ENCODE measurements around the gene ARHGAP45. TPM values are rescaled to one million over a fixed set of nuclear protein-coding genes. Genes with fewer than 3 reads are reported as not detected.

Gene ARHGAP45
- total RNA-seq, 1 experiment from 2014 or later = 45.3 TPM

- no TSS peak for BruUV-seq (replicated peaks)
- CTCF ChIA-PET = no interaction called here
- no peaks in the 10 kb centered on the region for H3K9me2 ChIP-seq (replicated peaks; ENCODE audit: low read length)
- no peaks in the 10 kb centered on the region for H3K9me3 ChIP-seq (ENCODE audit: low read length)
- intact Hi-C loops (cut with micrococcal nuclease) = no loop called here
- no peaks in the 10 kb centered on the region for H3K79me2 ChIP-seq (ENCODE audit: low read length)
- H3K9ac ChIP-seq (ENCODE audit: low read length) = no peak overlapping the region
- peak overlapping the region; percentile 95 for H3K4me2 ChIP-seq (ENCODE audit: low read length)
- ATAC-seq = no peak
- POLR2A ChIA-PET (ENCODE audit: unreplicated experiment) = interaction anchor here (0.6 kb wide), 1 partner anchor 134 kb away, joined by 16 read pairs; no protein-coding TSS in a partner anchor
- H3K36me3 ChIP-seq (ENCODE audit: low read depth, low read length) = no peaks in the 10 kb centered on the region; the same call in 1 of the 2 replicates
- peak overlapping the region; percentile 77 for H3K4me3 ChIP-seq (ENCODE audit: low read length)
- no peaks in the 10 kb centered on the region for H3F3A ChIP-seq (ENCODE audit: low read length, unreplicated experiment)
- peaks cover 16% of the 10 kb centered on the region; the same call in 1 of the 2 replicates for H3K4me1 ChIP-seq (ENCODE audit: insufficient read depth, low read length)
- H4K20me1 ChIP-seq (ENCODE audit: low read length) = no peaks in the 10 kb centered on the region
- TF ChIP-seq EZH2phosphoT487 (IDR thresholded peaks at IDR 0.05; ENCODE audit: borderline replicate concordance, low read length) = no peak
- TF ChIP-seq CTCF (conservative IDR thresholded peaks at IDR 0.05; ENCODE audit: low read depth, low read length) = no peak
- no peak for TF ChIP-seq EZH2 (IDR thresholded peaks at IDR 0.05; ENCODE audit: low read length, unreplicated experiment)
- no peak overlapping the region for H3K27ac ChIP-seq (ENCODE audit: low read length)
- no peak for DNase-seq
- no peaks in the 10 kb centered on the region for H3K27me3 ChIP-seq (ENCODE audit: low read length)
- peak overlapping the region; percentile 63 for H2AFZ ChIP-seq (ENCODE audit: low read length)
Observed at GRCh38 chr19:1038978-1039645, 27.9 kb upstream of the ARHGAP45 start.

GRCh38 chr19:1039646-1040475, 27.1 kb upstream of the ARHGAP45 start, which contains the start of gene ABCA7:
Gene ABCA7, plus strand, starts transcription at chr19:1040107. Its CDS starts 1,255 bp downstream, at chr19:1041362.
- peak within 1 kb of the TSS; percentile 63 for H2AFZ ChIP-seq (ENCODE audit: low read length)
- H3K9me2 ChIP-seq (replicated peaks; ENCODE audit: low read length) = no peaks in the 10 kb centered on the region
- no peaks in the 10 kb centered on the region for H3K27me3 ChIP-seq (ENCODE audit: low read length)
- peak within 1 kb of the TSS; percentile 71 for H3K9ac ChIP-seq (ENCODE audit: low read length)
- CTCF ChIA-PET = no interaction called here
- no peaks in the 10 kb centered on the region; the same call in 1 of the 2 replicates for H3K36me3 ChIP-seq (ENCODE audit: low read depth, low read length)
- peak within 1 kb of the TSS; percentile 77 for H3K4me3 ChIP-seq (ENCODE audit: low read length)
- peak; percentile 98 for DNase-seq
- H4K20me1 ChIP-seq (ENCODE audit: low read length) = no peaks in the 10 kb centered on the region
- H3K9me3 ChIP-seq (ENCODE audit: low read length) = no peaks in the 10 kb centered on the region
- intact Hi-C loops (cut with micrococcal nuclease) = no loop called here
- peak; percentile 83 for ATAC-seq
- H3K79me2 ChIP-seq (ENCODE audit: low read length) = no peaks in the 10 kb centered on the region
- peak within 1 kb of the TSS; percentile 95 for H3K4me2 ChIP-seq (ENCODE audit: low read length)
- no peaks in the 10 kb centered on the region for H3F3A ChIP-seq (ENCODE audit: low read length, unreplicated experiment)
- BruUV-seq (replicated peaks) = TSS peak; percentile 35
- POLR2A ChIA-PET (ENCODE audit: unreplicated experiment) = no interaction called here
- no peak for TF ChIP-seq CTCF (conservative IDR thresholded peaks at IDR 0.05; ENCODE audit: low read depth, low read length)
- TF ChIP-seq EZH2phosphoT487 (IDR thresholded peaks at IDR 0.05; ENCODE audit: borderline replicate concordance, low read length) = no peak
- TF ChIP-seq EZH2 (IDR thresholded peaks at IDR 0.05; ENCODE audit: low read length, unreplicated experiment) = no peak
- peak within 1 kb of the TSS; percentile 33 for H3K27ac ChIP-seq (ENCODE audit: low read length)
- H3K4me1 ChIP-seq (ENCODE audit: insufficient read depth, low read length) = peaks cover 16% of the 10 kb centered on the region; the same call in 1 of the 2 replicates
